GM18909 (cell line): ENCODE data around the gene TSSK6.

Experiments
- ATAC-seq: cut with Tn5 transposase; IDR thresholded peaks from one replicate; pipeline ENCODE4 v1.9.1; 2021; ENCODE audit warnings: mild to moderate bottlenecking; ENCODE audit not compliant: unreplicated experiment, poor library complexity

TSSK6 gene

DNA sequence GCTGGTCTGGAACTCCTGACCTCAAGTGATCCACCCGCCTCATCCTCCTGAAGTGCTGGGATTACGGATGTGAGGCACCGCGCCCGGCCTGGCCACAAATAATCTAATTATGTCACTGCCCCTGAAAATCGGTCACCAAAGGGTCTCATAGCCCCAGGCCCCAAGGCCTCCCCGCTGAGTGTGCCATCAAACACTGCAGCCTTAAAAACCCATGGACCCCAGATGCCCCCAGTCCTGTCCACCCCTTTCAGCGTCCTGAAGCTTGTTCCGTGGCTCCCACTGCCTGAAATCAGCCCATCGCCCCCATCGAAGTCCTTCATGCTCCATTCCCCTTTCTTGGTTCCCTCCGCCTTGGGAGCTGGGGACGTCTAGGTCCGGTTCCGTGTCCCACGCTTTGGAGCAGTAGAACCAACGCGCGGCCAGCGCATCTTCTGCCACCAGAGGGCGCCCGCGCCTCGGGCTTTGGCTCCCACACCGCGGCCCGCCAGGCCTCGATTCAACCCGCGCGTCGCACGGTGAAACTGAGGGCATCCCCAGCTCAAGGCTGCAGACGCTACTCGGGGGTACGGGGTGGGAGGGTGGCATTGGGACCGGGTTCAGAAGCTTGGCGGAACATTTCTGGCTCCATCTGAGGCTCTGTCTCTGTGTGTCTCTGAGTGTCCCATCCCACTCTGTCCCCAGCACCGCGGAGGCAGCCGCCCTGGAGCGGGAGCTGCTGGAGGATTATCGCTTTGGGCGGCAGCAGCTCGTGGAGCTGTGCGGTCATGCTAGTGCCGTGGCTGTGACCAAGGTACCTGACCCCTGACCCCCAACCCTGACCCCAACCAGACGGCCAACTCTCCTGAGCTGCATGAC, 16.8 kb upstream of the TSSK6 start:
- peak; percentile 58 for ATAC-seq

DNA sequence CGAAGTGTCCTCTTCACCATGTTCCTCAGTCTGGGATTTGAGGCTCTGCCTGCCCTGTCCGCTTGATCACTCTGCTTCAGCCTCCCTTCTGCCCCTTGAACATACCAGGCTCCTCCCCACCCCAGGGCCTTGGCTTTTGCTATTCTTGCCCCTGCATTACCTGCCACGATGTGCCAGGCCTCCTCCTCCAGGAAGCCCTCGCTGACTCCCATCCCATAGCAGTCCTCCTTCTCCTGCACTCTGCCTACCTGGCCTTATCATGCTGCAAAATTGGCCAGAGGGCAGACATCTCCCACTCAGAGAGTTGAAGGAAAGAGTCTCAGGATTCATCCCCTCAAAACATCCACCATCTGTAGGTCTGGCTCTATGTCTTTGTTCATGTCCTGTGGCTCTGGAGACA, 15.5 kb upstream of the TSSK6 start:
- ATAC-seq: no peak

DNA sequence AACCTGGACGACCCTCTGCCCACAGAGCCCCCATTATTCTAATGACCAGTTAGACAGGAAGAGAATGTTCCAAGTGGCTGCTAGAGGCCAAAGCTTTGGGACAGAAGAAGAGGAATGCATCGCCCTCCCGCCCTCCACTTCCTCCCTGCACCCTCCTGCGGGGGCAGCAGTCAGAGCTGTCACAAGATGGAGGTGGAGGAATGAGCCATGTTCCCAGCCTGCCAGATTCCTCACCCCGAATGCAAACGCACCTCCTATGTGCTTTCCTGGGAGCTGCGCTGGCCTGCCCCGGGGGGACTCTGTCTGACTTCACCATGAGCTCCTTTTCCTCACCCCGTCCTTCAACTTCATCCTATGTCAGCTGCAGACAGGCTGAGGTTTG, 15.1 kb upstream of the TSSK6 start:
- ATAC-seq: no peak

DNA sequence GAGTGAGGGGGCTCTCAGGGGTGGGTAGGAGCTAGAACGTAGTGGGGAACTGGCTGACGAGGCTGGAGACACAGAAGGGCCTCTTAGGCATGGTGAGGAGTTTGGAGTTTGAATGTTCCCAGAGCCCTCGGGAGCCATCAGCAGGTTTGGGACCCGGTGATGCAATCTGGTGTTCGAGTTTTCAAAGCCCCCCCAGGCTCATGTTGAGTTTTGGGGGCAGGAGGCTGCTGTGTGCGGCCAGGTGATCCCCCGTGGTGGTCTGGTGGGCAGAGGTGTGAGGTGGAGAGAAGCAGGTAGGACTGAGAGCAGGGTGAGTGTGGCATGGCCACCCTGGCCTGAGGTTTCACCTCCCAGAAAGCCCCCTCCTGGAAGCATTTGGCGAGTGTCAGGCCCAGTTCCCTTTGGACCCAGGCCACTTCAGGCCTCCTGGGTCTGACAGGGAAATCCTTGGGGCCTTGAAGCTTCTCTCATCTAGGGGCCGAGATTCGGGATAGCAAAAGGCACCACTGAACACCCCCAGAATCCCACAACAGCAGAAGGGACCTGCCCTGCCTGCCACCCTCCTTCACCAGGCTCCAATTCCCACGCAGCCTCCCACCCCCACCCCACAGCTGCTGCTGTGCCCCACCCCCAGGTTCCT, 14.6 kb upstream of the TSSK6 start:
- no peak for ATAC-seq

DNA sequence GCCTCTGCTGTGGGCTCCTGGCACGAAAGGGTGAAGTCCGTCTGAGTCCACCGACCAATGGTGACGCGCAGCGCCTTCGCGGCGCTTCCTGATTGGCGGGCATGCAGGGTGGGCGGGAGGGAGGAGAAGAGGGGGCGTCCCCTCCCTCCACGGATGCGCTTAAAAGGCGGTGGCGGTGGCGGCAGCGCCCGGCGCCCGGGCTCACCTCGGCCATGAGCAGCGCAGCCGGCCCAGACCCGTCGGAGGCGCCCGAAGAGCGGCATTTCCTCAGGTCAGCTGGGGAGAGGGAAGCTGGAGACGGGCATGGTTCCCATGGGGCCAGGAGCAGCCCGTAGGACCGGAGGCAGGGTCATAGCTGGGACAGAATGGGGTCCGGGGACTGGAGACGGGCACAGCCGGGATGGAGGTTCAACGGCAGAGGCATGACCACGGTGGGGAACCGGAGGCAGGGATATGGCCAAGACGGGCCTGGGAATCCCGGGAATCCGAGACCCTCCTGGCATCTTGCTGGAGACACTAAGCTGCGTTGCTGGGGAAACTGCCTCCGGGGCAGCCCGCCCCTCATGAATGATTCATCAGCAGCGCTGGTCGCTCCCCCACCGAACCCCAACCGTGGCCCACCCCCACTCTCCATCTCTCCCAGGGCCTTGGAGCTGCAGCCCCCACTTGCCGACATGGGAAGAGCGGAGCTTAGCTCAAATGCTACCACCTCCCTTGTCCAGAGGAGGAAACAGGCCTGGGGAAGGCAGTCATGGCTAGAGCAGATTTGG, 13.6 kb upstream of the TSSK6 start, which contains the start of gene YJEFN3:
Gene YJEFN3, plus strand, starts transcription at position 191 of the 770 bp plus-strand sequence. Its CDS starts 22 bp downstream, at position 213.
- ATAC-seq: no peak

DNA sequence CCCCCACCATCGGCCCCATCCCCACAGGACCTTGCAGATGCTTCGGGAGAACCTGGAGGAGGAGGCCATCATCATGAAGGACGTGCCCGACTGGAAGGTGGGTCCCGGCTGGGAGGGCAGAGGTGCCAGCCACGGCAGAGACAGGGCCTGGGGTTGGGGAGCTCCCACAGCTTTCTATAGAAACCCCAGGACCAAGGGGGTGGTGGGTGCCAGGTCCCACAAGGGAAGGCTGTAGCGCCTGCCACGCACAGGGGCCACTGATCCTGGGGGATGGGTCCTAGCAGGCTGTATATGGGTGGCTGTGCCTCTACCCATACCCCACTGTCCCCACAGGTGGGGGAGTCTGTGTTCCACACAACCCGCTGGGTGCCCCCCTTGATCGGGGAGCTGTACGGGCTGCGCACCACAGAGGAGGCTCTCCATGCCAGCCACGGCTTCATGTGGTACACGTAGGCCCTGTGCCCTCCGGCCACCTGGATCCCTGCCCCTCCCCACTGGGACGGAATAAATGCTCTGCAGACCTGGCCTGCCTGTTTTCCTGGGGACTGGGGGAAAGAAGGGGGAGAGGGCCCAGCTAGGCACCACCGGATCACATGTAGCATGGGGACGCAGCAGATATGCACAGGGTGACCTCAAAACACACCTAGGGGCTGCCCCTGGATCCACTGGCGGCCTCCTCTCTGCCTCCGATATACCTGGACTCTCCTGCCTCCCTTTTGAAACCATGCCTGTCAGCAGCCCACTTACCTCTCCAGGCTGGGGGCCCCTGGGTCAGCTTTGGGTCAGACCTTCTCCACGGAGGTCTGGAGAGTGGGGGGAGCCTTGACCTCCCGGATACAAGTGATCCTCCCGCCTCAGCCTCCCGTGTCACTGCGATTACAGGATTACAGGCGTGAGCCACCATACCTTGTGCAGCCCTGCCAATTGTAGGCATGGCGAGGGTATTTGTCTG, 12.6 kb upstream of the TSSK6 start:
- no peak for ATAC-seq

DNA sequence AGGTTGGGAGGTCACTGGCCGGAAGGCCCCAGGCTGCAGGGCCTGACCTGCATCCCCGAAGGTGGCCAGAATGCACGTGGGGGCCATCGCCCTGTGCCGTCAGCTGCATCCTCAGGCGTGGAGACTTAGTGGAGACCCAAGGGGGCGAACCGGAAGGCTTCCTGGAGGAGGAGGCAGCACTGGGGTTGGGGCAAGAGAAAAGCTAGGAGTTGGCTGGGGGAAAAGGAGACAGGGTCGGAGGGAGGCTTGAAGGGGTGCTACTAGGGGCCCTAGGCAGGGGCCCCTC, 12.0 kb upstream of the TSSK6 start:
- no peak for ATAC-seq

DNA sequence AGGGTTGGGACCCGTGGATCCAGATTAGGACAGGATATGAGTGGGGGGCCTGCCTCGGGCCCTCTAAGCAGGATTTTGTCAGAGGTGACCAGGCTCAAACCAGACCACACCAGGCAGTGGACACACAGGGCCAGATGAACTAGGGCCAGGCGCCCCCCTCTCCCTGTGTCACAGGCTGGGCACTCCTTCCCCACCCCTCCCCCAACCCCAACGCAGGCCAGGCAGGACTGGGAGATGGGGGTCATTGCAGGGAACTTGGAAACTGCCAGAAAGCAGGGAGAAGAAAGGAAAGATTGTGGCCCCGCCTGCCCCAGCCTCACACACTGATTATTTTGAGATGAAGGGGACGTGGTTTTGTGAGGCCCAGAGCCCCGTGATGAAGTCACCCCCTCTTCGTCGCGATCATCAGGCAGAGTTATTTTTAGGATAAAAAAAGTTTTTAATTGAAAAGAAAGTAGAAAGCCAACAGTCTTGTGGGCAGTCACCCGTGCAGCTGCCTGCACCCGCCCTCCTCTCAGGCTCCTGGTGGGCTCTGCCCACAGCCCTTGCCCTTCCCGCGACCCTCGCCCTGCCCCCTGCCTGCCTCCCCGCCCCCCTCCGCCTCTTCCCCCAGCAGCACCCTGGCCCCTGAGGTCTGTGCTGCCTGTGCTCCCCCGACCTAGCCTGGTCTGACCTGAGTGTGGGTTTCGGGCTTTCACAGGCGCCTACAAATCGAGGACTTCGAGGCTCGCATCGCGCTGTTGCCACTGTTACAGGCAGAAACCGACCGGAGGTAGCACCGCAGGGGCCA, 11.4 kb upstream of the TSSK6 start:
- ATAC-seq: no peak

DNA sequence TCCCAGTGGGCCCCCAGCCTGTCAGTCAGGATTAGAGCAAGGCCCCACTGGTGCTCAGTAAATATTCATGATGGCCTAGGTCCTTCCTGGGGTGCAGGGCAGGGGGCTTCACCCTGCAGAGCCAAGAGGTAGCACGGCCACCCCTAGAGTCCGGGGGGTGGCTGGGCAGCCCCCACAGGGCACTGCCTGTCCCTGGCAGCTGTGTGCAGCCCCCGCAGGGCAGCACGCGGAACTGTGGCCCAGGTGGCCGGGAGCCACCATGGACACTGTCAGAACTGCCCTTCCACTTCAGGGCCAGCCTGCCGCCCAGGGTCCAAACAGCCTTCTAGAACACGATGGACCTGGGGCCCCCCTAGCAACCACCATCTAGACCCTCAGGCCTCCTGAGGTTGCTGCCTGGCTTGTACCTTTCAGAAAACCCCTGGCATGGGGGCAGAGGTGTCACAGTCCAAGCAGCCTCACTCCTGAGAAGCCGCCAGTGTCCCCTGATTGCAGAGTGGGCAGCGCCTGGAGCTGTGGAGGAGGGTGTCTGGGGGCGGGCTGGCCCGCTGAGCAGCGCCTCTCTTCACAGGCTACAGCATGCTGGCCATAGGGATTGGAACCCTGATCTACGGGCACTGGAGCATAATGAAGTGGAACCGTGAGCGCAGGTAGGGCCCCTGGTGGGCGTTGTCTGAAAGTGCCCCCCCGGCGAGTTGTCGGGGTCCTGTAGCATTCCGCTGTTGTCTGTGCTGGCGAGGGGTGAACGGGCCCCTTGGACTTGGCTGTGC, 10.4 kb upstream of the TSSK6 start:
- ATAC-seq: no peak

DNA sequence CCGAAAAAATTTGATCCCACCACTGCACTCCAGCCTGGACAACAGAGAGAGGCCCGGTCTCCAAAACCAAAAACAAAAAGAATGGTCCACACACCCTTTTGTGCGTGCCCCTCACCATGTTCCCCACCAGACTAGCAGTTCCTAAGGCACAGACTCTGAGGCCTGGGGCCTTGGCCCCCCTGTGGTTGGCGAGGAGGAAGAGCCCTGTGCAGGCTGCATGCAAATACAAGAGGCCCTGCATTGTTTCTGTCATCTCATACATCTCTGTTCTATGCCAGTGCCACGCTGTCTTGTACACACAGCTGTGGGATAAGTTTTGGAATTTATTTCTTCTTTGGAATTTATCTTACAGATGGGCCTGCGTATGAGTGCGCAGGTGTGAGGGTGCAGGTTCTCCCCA, 8.7 kb upstream of the TSSK6 start:
- ATAC-seq: no peak

DNA sequence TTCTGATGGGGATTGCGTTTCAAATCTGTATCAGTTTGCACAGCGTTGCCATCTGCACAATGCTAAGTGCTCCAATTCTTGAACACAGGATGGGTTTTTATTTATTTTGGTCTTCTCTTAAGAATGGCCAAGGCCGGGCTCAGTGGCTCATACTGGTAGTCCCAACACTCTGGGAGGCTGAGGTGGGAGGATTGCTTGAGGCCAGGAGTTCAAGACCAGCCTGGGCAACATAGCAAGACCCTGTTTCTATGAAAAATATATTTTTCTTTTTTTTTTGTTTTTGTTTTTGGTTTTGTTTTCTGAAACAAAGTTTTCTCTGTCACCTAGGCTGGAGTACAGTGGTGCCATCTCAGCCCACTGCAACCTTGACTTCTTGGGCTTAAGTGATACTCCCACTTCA, 7.8 kb upstream of the TSSK6 start:
- ATAC-seq: no peak

DNA sequence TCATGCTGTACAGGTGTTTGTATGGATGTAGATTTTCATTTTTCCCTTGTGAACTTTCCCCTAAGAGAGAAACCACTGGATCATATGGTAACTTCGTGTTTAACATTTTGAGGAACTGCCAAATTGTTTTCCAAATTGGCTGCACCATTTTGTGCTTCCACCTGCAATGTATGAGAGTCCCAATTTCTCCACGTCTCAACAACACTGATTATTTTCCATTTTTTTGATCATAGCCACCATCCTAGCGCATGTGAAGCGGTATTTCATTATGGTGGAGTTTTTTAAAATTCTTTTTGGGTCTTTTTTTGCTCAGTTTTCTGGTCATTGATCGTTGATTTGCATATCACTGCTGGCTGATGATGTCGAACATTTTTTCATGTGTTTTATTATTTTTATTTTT, 5.6 kb upstream of the TSSK6 start:
- no peak for ATAC-seq

DNA sequence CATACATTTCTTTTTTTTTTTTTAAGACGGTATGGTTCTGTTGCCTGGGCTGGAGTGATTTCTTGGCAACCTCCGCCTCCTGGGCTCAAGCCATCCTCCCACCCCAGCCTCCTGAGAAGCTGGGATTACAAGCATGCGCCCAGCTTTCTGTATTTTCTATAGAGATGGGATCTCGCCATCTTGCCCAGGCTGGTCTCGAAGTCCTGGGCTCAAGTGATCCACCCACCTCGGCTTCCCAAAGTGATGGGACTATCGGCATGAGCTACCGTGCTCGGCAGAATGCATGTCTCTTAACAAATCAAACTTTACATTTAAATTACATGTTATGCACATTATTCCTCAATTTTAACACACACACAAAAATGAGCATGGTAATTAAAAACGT, 1.9 kb upstream of the TSSK6 start:
- ATAC-seq: no peak

DNA sequence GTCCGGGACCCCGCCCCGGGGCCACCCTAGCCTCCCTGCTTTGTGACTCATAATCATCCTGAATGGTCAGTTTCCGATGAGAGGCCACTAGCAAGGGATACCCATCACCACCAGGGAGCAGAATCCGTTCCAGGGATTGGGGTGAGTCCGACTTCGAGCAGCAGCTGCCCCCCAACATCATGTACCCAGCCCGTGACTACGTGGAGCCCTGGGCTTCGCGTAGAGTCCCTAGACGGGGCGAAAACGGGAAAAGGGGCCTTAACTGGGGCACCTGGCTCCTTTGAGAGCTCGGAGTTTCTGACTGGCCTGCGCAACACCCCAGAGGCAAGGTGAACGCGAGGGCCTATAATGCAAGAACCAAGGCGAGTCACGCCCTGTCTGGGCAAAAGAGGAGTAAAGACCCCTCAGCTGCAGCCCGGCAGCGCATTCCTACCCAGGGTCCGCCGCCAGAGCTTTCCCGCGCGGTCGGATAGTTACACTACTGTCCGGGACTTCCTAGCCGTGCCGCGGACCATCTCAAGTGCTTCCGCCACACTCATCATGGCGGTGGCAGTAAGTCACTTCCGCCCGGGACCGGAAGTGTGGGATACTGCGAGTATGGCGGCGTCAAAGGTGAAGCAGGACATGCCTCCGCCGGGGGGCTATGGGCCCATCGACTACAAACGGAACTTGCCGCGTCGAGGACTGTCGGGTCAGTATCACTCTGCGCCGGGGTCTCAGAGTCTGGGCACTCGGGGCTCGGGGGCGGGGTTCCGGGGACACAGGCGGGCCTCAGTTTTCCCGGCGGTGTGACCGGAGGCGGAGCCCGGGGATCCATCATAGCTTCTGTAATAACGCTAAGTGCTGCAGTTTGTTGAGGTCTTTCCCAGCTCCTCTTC, 533 bp upstream of the TSSK6 start, which contains the start of gene NDUFA13:
Gene NDUFA13, plus strand, starts transcription at position 584 of the 878 bp plus-strand sequence. Its CDS starts 14 bp downstream, at position 598.
- peak; percentile 93 for ATAC-seq

DNA sequence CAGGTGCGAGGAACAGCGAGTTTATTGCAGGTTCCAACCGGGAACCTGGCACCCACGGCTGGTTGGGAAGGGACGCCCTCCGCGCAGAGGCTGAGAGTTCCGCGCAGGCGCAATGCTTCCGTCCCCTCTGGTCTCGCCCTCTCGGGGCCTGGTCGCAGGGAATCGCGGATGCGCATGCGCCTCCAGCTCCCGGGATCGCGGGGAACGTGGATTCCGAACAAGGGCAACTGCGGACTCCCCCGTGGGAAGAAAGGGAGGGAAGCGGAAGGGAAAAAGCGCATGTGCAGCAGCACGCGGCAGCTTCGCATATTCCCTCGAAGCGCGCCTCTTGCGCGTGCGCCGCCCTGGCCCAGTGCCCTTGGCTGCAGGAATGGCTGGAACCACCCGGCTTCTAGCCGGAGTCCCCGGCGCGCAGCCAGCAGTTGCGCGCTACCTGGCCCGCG, 1.1 kb downstream of the TSSK6 start:
- ATAC-seq: no peak

DNA sequence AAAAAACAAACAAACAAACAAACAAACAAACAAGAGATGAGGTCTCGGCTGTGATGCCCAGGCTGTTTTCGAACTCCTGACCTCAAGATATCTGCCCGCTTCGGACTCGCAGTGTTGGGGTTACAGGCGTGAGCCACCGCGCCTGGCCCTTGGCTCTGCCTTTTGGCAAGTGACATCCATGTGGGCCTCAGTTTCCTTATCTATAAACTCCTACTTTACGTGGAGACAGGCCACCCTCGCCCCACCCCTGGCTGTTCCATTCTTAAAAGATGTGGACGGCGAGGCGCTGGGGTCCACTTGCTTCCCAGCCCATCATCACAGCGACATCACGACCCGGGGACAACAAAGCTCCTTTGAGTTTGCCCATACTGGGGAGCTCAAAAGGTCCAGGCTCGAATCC, 1.7 kb downstream of the TSSK6 start:
- ATAC-seq: no peak

DNA sequence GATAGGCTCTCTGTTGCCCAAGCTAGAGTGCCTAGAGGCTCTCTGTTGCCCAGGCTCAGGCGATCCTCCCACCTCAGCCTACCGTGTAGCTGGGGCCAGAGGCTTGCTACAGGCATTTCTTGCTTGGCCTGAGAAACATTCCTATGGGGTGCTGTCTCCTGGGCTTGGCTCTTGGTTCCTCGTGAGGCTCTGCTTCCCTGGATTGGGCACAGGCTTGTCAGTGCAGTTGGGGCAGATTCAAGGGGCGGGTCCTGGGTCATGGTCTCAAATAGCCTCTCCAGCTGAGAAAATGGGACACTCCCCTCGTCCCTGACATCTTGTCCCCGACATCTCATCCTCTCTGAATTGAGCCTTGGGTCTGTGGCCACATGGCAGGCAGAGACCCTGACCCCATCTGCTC, 4.9 kb downstream of the TSSK6 start:
- no peak for ATAC-seq

DNA sequence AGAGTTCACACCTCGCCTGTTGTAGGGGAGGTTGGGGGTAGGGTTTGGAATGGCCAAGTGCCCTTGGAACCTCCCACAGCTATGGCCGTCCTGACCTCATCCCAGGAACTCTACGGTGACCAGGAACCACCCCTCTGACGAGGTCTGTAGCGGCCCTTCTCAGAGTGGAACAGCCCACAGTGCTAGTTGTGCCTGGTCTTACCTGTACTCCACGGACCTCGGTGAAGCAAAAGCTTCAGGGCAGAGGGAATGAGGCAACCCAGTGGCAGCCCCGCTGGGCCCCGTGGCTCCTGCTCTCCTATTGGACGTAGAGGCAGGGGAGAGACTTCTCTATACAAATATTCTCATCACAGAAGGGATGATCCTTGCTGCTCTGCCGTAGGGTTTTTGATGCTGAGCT, 7.1 kb downstream of the TSSK6 start:
- ATAC-seq: no peak
